H9 (cell line): ENCODE measurements around the gene KAT6B. TPM values are rescaled to one million over a fixed set of nuclear protein-coding genes. Genes with fewer than 3 reads are reported as not detected.

ENCODE experiments used
- DNase-seq: peaks from one replicate; pipeline ENCODE4 v3.0.0-alpha.2; 2017
- H2AFZ ChIP-seq: one replicate; pipeline ENCODE4 v1.6.1; 2013; ENCODE audit warnings: mild to moderate bottlenecking, low read length, control low read depth, moderate library complexity
- H2AK5ac ChIP-seq: 2 replicates; pipeline ENCODE4 v1.6.1; 2013; ENCODE audit warnings: low read length, control low read depth, mixed read lengths; ENCODE audit not compliant: insufficient read length
- H2BK120ac ChIP-seq: one replicate; pipeline ENCODE4 v1.6.1; 2013; ENCODE audit warnings: low read depth, mild to moderate bottlenecking, low read length, control low read depth, inconsistent platforms; ENCODE audit not compliant: poor library complexity, severe bottlenecking
- H2BK12ac ChIP-seq: 2 replicates; pipeline ENCODE4 v1.6.1; 2013; ENCODE audit warnings: low read length, control low read depth, mixed read lengths, low read depth; ENCODE audit not compliant: insufficient read length
- H2BK15ac ChIP-seq: 2 replicates; pipeline ENCODE4 v1.6.1; 2013; ENCODE audit warnings: low read depth, low read length, control low read depth
- H2BK20ac ChIP-seq: one replicate; pipeline ENCODE4 v1.6.1; 2013; ENCODE audit warnings: low read depth, mild to moderate bottlenecking, low read length, control low read depth, inconsistent platforms; ENCODE audit not compliant: poor library complexity, severe bottlenecking
- H2BK5ac ChIP-seq: 2 replicates; pipeline ENCODE4 v1.6.1; 2013; ENCODE audit warnings: low read length, control low read depth, mixed read lengths; ENCODE audit not compliant: insufficient read length
- H3K14ac ChIP-seq: 2 replicates; pipeline ENCODE4 v1.6.1; 2013; ENCODE audit warnings: low read length, control low read depth; ENCODE audit not compliant: insufficient read depth
- H3K18ac ChIP-seq: 2 replicates; pipeline ENCODE4 v1.6.1; 2013; ENCODE audit warnings: low read depth, mild to moderate bottlenecking, mixed read lengths, low read length, control low read depth; ENCODE audit not compliant: insufficient read length
- H3K23ac ChIP-seq: 2 replicates; pipeline ENCODE4 v1.6.1; 2013; ENCODE audit warnings: low read length, control low read depth, mixed read lengths, low read depth; ENCODE audit not compliant: insufficient read length
- H3K23me2 ChIP-seq: 2 replicates; pipeline ENCODE4 v1.6.1; 2013; ENCODE audit warnings: low read depth, mild to moderate bottlenecking, mixed read lengths, low read length, control low read depth; ENCODE audit not compliant: insufficient read length, poor library complexity, severe bottlenecking
- H3K27ac ChIP-seq: 2 replicates; pipeline ENCODE4 v1.5.1; 2013; ENCODE audit warnings: low read length, control low read depth, mixed read lengths, low read depth; ENCODE audit not compliant: insufficient read length
- H3K27me3 ChIP-seq: 2 replicates; pipeline ENCODE4 v1.6.1; 2013; ENCODE audit warnings: low read length, control low read depth, inconsistent platforms; ENCODE audit not compliant: insufficient read depth
- H3K4ac ChIP-seq: 2 replicates; pipeline ENCODE4 v1.6.1; 2013; ENCODE audit warnings: low read depth, mild to moderate bottlenecking, control low read depth, inconsistent platforms, low read length, moderate library complexity
- H3K4me1 ChIP-seq: 2 replicates; pipeline ENCODE4 v1.6.1; 2013; ENCODE audit warnings: low read length, control low read depth, inconsistent platforms; ENCODE audit not compliant: insufficient read depth
- H3K4me2 ChIP-seq: 2 replicates; pipeline ENCODE4 v1.6.1; 2013; ENCODE audit warnings: low read length, control low read depth, mixed read lengths; ENCODE audit not compliant: insufficient read length, insufficient read depth
- H3K56ac ChIP-seq: 2 replicates; pipeline ENCODE4 v1.6.1; 2013; ENCODE audit warnings: low read depth, mild to moderate bottlenecking, mixed read lengths, low read length, control low read depth; ENCODE audit not compliant: insufficient read length
- H3K79me1 ChIP-seq: 2 replicates; pipeline ENCODE4 v1.6.1; 2013; ENCODE audit warnings: low read depth, mild to moderate bottlenecking, moderate library complexity, low read length, control low read depth, inconsistent platforms; ENCODE audit not compliant: insufficient read depth, poor library complexity, severe bottlenecking
- H3K79me2 ChIP-seq: 2 replicates; pipeline ENCODE4 v1.6.1; 2013; ENCODE audit warnings: low read length, control low read depth, inconsistent platforms; ENCODE audit not compliant: insufficient read depth
- H3K9ac ChIP-seq: 2 replicates; pipeline ENCODE4 v1.6.1; 2013; ENCODE audit warnings: low read length, control low read depth, mixed read lengths; ENCODE audit not compliant: insufficient read length; ENCODE audit errors: extremely low read depth
- H3K9me3 ChIP-seq: one replicate; pipeline ENCODE4 v1.6.1; 2013; ENCODE audit warnings: low read depth, low read length, inconsistent platforms; ENCODE audit not compliant: control insufficient read depth
- H3T11ph ChIP-seq: one replicate; pipeline ENCODE4 v1.6.1; 2013; ENCODE audit warnings: mild to moderate bottlenecking, low read length, control low read depth, inconsistent platforms
- H4K20me1 ChIP-seq: one replicate; pipeline ENCODE4 v1.6.1; 2013; ENCODE audit not compliant: control insufficient read depth, insufficient read length, insufficient read depth
- H4K5ac ChIP-seq: 2 replicates; pipeline ENCODE4 v1.6.1; 2013; ENCODE audit warnings: low read depth, mild to moderate bottlenecking, mixed read lengths, low read length, control low read depth; ENCODE audit not compliant: insufficient read length
- H4K8ac ChIP-seq: replicated peaks from 2 replicates; pipeline ENCODE4 v1.6.1; 2013; ENCODE audit warnings: low read length, control low read depth, mixed read lengths, low read depth; ENCODE audit not compliant: insufficient read length
- H4K91ac ChIP-seq: 2 replicates; pipeline ENCODE4 v1.6.1; 2013; ENCODE audit warnings: low read depth, mild to moderate bottlenecking, moderate library complexity, mixed read lengths, low read length, control low read depth; ENCODE audit not compliant: insufficient read length
- H3K27ac Mint-ChIP-seq, 3 experiments: 2 replicates in 2 of 3; 3 replicates in 1 of 3; pipeline ENCODE4 v1.8.0; 2020 to 2021; ENCODE audit warnings: mixed read lengths in 3 of 3, mild to moderate bottlenecking in 1 of 3, moderate library complexity in 1 of 3
- H3K27me3 Mint-ChIP-seq: 2 replicates; pipeline ENCODE4 v1.8.0; 2021; ENCODE audit warnings: low read depth, mild to moderate bottlenecking, moderate library complexity, mixed read lengths
- H3K36me3 Mint-ChIP-seq, 3 experiments: 2 replicates in 2 of 3; 3 replicates in 1 of 3; pipeline ENCODE4 v1.8.0; 2020 to 2021; ENCODE audit warnings: low read depth in 3 of 3, mixed read lengths in 3 of 3; ENCODE audit not compliant: insufficient read depth in 1 of 3
- H3K4me1 Mint-ChIP-seq, 2 experiments: 2 replicates each; pipeline ENCODE4 v1.8.0; 2020; ENCODE audit warnings: mixed read lengths in 2 of 2
- H3K4me3 Mint-ChIP-seq, 2 experiments: 2 replicates in 1 of 2; 3 replicates in 1 of 2; pipeline ENCODE4 v1.8.0; 2020 to 2021; ENCODE audit warnings: mild to moderate bottlenecking in 2 of 2, mixed read lengths in 2 of 2, moderate library complexity in 1 of 2
- H3K9me3 Mint-ChIP-seq, 2 experiments: 2 replicates in 1 of 2; 3 replicates in 1 of 2; pipeline ENCODE4 v1.8.0; 2020; ENCODE audit warnings: mild to moderate bottlenecking in 2 of 2, mixed read lengths in 2 of 2, moderate library complexity in 1 of 2
- CTCF ChIP-seq: fragments of 200-600 bp; sonication (generic); conservative IDR thresholded peaks from 3 replicates; pipeline ENCODE4 v1.8.0; 2021; ENCODE audit warnings: antibody characterized with exemption, mild to moderate bottlenecking
- WGBS: extraction: QIAGEN DNeasy Blood & Tissue Kit; methylation state at CpG from one replicate; pipeline ENCODE4 v1.1.7; 2013; ENCODE audit warnings: missing lambda C conversion rate, low lambda C conversion rate, mixed read lengths; ENCODE audit not compliant: insufficient read length; ENCODE audit errors: extremely low coverage; 5-methylcytosine and 5-hydroxymethylcytosine counted together
- total RNA-seq: library from RNA; stranded (reverse); gene quantifications from 2 replicates; pipeline ENCODE4 v1.2.1, GENCODE V29; 2021

KAT6B gene
- total RNA-seq, 1 experiment from 2014 or later, result 34.2 TPM

- no peak for TF ChIP-seq CTCF
- Histone ChIP-seq H3K79me1 (no peaks in the 10 kb centered on the region), H3K4me2 (no peak overlapping the region), H3K23ac (no peak overlapping the region), H2BK12ac (no peak overlapping the region), H3K18ac (no peak overlapping the region), H4K5ac (no peak overlapping the region), H2BK15ac (no peak overlapping the region), H3K4ac (no peak overlapping the region), H3K14ac (no peak overlapping the region), H2BK20ac (no peak overlapping the region), H3K23me2 (no peaks in the 10 kb centered on the region), H2BK5ac (no peak overlapping the region), H3K79me2 (no peaks in the 10 kb centered on the region; the same call in 1 of the 2 replicates), H3K4me1 (no peaks in the 10 kb centered on the region), H3K27ac (no peak overlapping the region), H3K9ac (no peak overlapping the region), H2BK120ac (no peak overlapping the region), H3K9me3 (no peaks in the 10 kb centered on the region), H3K27me3 (no peaks in the 10 kb centered on the region), H4K91ac (no peak overlapping the region), H3K56ac (no peak overlapping the region), H4K8ac (no peak overlapping the region), H2AK5ac (no peak overlapping the region), H2AFZ (no peak overlapping the region), H4K20me1 (no peaks in the 10 kb centered on the region), H3T11ph (no peak overlapping the region)
- Mint-ChIP-seq H3K27me3 (no peaks in the 10 kb centered on the region), H3K9me3 (no peaks in the 10 kb centered on the region), H3K27ac (no peak overlapping the region), H3K4me1 (peaks cover 4 to 6% of the 10 kb centered on the region in 2 experiments), H3K4me3 (no peak overlapping the region), H3K36me3 (peaks cover 3 to 26% (median 18%) of the 10 kb centered on the region in 3 experiments; a peak in 6 of 7 replicates)
- no peak for DNase-seq
- no CpG with 5 or more reads among the region's 2 CpGs for WGBS
Observed at GRCh38 chr10:74846958-74847357, 20.6 kb downstream of the KAT6B start.
